Measurements from ENCODE around the gene TEX52.

GRCh38 chr12:2851931-2852330 is 4.9 kb downstream of the TEX52 start:
- TF ChIP-seq CTCF (IDR thresholded peaks at IDR 0.05; ENCODE audit: low read length) (no peak), EZH2 (optimal IDR thresholded peaks at IDR 0.05; ENCODE audit: low read depth, low read length) (no peak), EZH2phosphoT487 (IDR thresholded peaks at IDR 0.05; ENCODE audit: low read length) (no peak)
